Measurements from ENCODE around the gene LRRC36. TPM values are rescaled to one million over a fixed set of nuclear protein-coding genes. Genes with fewer than 3 reads are reported as not detected.

LRRC36 gene
- total and polyA plus RNA-seq, 9 of the 15 experiments (the other 6 are each of a cell fraction or from before 2014, with no cell fraction given): 0.09 to 0.40 (median 0.17) TPM; not detected in 1

- TF ChIP-seq, protein P1, sequence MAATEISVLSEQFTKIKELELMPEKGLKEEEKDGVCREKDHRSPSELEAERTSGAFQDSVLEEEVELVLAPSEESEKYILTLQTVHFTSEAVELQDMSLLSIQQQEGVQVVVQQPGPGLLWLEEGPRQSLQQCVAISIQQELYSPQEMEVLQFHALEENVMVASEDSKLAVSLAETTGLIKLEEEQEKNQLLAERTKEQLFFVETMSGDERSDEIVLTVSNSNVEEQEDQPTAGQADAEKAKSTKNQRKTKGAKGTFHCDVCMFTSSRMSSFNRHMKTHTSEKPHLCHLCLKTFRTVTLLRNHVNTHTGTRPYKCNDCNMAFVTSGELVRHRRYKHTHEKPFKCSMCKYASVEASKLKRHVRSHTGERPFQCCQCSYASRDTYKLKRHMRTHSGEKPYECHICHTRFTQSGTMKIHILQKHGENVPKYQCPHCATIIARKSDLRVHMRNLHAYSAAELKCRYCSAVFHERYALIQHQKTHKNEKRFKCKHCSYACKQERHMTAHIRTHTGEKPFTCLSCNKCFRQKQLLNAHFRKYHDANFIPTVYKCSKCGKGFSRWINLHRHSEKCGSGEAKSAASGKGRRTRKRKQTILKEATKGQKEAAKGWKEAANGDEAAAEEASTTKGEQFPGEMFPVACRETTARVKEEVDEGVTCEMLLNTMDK (IDR thresholded peaks at IDR 0.05; ENCODE audit: borderline replicate concordance, insufficient read depth, low read depth, low read length, poor library complexity, severe bottlenecking): peak; percentile 17
- TF ChIP-seq HDAC2 (IDR thresholded peaks at IDR 0.05): 0 out of 2 replicates have a peak, but pooled peaks have one; percentile 51
- TF ChIP-seq BMI1 (IDR thresholded peaks at IDR 0.05; ENCODE audit: low read length): no peak
- peak in 1 of 2 experiments; percentile 25; a peak in 1 of 4 replicates for TF ChIP-seq SIN3A (IDR thresholded peaks at IDR 0.05; ENCODE audit: borderline replicate concordance in 2 of 2, control insufficient read depth in 1 of 2, low read depth in 2 of 2, low read length in 2 of 2)
- no peak for TF ChIP-seq ZNF3 (CRISPR knock-in tag; IDR thresholded peaks at IDR 0.05)
- no peak for TF ChIP-seq ARID3B (CRISPR knock-in tag; IDR thresholded peaks at IDR 0.05; ENCODE audit: borderline replicate concordance)
- no peak for TF ChIP-seq EZH2 (IDR thresholded peaks at IDR 0.05; ENCODE audit: borderline replicate concordance, low read depth, low read length)
- no peak; the same call in 1 of the 2 replicates for TF ChIP-seq JUN (IDR thresholded peaks at IDR 0.05; ENCODE audit: borderline replicate concordance, low read depth, low read length)
- peak; percentile 59; the same call in 1 of the 2 replicates for TF ChIP-seq JUN (CRISPR knock-in tag; IDR thresholded peaks at IDR 0.05; ENCODE audit: borderline replicate concordance)
- no peak for TF ChIP-seq SMARCB1 (IDR thresholded peaks at IDR 0.05; ENCODE audit: insufficient read length, low read depth)
- TF ChIP-seq, protein P2, sequence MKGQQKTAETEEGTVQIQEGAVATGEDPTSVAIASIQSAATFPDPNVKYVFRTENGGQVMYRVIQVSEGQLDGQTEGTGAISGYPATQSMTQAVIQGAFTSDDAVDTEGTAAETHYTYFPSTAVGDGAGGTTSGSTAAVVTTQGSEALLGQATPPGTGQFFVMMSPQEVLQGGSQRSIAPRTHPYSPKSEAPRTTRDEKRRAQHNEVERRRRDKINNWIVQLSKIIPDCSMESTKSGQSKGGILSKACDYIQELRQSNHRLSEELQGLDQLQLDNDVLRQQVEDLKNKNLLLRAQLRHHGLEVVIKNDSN (CRISPR knock-in tag; IDR thresholded peaks at IDR 0.05): peak; percentile 49
- no peak for TF ChIP-seq JUNB (CRISPR knock-in tag; conservative IDR thresholded peaks at IDR 0.05)
- TF ChIP-seq ZNF143 (CRISPR knock-in tag; IDR thresholded peaks at IDR 0.05): peak; percentile 51; the same call in 1 of the 2 replicates
- TF ChIP-seq, protein P3, sequence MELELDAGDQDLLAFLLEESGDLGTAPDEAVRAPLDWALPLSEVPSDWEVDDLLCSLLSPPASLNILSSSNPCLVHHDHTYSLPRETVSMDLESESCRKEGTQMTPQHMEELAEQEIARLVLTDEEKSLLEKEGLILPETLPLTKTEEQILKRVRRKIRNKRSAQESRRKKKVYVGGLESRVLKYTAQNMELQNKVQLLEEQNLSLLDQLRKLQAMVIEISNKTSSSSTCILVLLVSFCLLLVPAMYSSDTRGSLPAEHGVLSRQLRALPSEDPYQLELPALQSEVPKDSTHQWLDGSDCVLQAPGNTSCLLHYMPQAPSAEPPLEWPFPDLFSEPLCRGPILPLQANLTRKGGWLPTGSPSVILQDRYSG (tag; conservative IDR thresholded peaks at IDR 0.05; ENCODE audit: low read depth): no peak
- TF ChIP-seq ZBTB7A (IDR thresholded peaks at IDR 0.05; ENCODE audit: borderline replicate concordance, control insufficient read depth, low read depth, low read length): peak; percentile 91
- no peak for TF ChIP-seq POLR2A (conservative IDR thresholded peaks at IDR 0.05)
- TF ChIP-seq SAP30 (IDR thresholded peaks at IDR 0.05; ENCODE audit: borderline replicate concordance, insufficient read depth, low read depth, low read length, poor library complexity, severe bottlenecking): peak; percentile 81
- TF ChIP-seq MYC (IDR thresholded peaks at IDR 0.05; ENCODE audit: low read depth, low read length): peak; percentile 63
- peak; percentile 86; the same call in 1 of the 2 replicates for TF ChIP-seq MYC (CRISPR knock-in tag; IDR thresholded peaks at IDR 0.05; ENCODE audit: borderline replicate concordance, low read depth)
- peak; percentile 37 to 68; a peak in 3 of 4 replicates for TF ChIP-seq MAZ (CRISPR knock-in tag; conservative IDR thresholded peaks at IDR 0.05 in 1 of 2, IDR thresholded peaks at IDR 0.05 in 1 of 2)
- TF ChIP-seq NONO (IDR thresholded peaks at IDR 0.05; ENCODE audit: low read depth in 2 of 2, low read length in 1 of 2): 0 out of 4 replicates have a peak, but pooled peaks of 1 of the 2 experiments have one; percentile 25
- no peak for TF ChIP-seq PHF20 (IDR thresholded peaks at IDR 0.05; ENCODE audit: partially characterized antibody)
Measured at GRCh38 chr16:67278773-67279295, 47.8 kb upstream of the LRRC36 start (continued).

Measured in K562 (cell line).